Lower leg skin (tissue), 3 donors: ENCODE results near the gene PTK7.

ENCODE experiments used
- POLR2A ChIP-seq, 2 donors: fragments of 450-650 bp; IDR thresholded peaks; one replicate each; pipeline ENCODE4 v1.6.1; 2016 to 2017; ENCODE audit warnings: antibody characterized with exemption in 2 of 2, mild to moderate bottlenecking in 1 of 2, moderate library complexity in 1 of 2
- TF ChIP-seq, protein P1 (sequence below), 3 donors: fragments of 450-650 bp; IDR thresholded peaks; one replicate each; pipeline ENCODE4 v1.5.1; 2016; ENCODE audit warnings: antibody characterized with exemption in 3 of 3, mild to moderate bottlenecking in 3 of 3, moderate library complexity in 2 of 3

DNA sequence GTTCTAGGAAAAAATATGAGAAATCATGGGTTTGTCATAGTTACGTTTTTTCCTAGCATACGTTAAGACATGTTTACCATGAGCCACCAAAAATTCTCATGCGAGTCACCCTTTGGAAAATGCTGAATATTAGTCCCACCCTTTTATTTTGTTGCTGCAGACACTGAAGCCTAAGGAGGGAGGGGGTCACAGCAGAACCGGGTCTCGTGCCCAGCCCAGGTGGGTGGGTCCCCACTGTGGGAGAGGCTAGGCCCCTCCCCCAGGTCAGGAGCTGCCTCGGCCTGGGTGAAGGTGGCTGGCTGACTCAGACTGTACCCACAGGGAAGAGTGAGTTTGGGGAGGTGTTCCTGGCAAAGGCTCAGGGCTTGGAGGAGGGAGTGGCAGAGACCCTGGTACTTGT lies 68.8 kb downstream of the PTK7 start:
- TF ChIP-seq, protein P1, sequence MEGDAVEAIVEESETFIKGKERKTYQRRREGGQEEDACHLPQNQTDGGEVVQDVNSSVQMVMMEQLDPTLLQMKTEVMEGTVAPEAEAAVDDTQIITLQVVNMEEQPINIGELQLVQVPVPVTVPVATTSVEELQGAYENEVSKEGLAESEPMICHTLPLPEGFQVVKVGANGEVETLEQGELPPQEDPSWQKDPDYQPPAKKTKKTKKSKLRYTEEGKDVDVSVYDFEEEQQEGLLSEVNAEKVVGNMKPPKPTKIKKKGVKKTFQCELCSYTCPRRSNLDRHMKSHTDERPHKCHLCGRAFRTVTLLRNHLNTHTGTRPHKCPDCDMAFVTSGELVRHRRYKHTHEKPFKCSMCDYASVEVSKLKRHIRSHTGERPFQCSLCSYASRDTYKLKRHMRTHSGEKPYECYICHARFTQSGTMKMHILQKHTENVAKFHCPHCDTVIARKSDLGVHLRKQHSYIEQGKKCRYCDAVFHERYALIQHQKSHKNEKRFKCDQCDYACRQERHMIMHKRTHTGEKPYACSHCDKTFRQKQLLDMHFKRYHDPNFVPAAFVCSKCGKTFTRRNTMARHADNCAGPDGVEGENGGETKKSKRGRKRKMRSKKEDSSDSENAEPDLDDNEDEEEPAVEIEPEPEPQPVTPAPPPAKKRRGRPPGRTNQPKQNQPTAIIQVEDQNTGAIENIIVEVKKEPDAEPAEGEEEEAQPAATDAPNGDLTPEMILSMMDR (IDR thresholded peaks at IDR 0.05): no peak
- no peak for TF ChIP-seq POLR2A (IDR thresholded peaks at IDR 0.05)
